OCI-LY7 (cell line): Measurements from ENCODE around the gene PCAT6. TPM values are rescaled to one million over a fixed set of nuclear protein-coding genes. Genes with fewer than 3 reads are reported as not detected.

ENCODE experiments used
- BruUV-seq: library from RNA; stranded (reverse); fragments of 400-500 nt; replicated peaks from 2 replicates; lab custom pipeline; 2021; lab: Mats Ljungman, UMichigan
- CTCF ChIA-PET: fragments of 300-600 bp; sonication (Branson Sonifier 250); formaldehyde crosslinking; loops from one replicate; lab custom pipeline; 2022; ENCODE audit warnings: antibody characterized with exemption; ENCODE audit not compliant: unreplicated experiment; lab: Charles Lee
- POLR2A ChIA-PET: fragments of 300-600 bp; sonication (Branson Sonifier 250); formaldehyde crosslinking; loops from one replicate; lab custom pipeline; 2022; ENCODE audit warnings: antibody characterized with exemption; lab: Charles Lee
- DNase-seq: peaks from one replicate; pipeline ENCODE4 v3.0.0-alpha.2; 2015; ENCODE audit warnings: low spot score
- H2AFZ ChIP-seq: fragments of 200-600 bp; sonication (generic), shearing (Covaris generic); 2 replicates; pipeline ENCODE4 v1.6.1; 2014; ENCODE audit warnings: mild to moderate bottlenecking, antibody characterized with exemption, low read length, moderate library complexity
- H3K27ac ChIP-seq: fragments of 200-600 bp; sonication (generic); 2 replicates; pipeline ENCODE4 v1.5.1; 2014; ENCODE audit warnings: mixed run types, low read depth, mild to moderate bottlenecking, moderate library complexity, low read length, inconsistent platforms; ENCODE audit not compliant: poor library complexity, severe bottlenecking
- H3K36me3 ChIP-seq: fragments of 200-600 bp; sonication (generic); 2 replicates; pipeline ENCODE4 v1.6.1; 2014; ENCODE audit warnings: mild to moderate bottlenecking, antibody characterized with exemption, low read length, moderate library complexity, mixed read lengths; ENCODE audit not compliant: insufficient read depth
- H3K4me1 ChIP-seq: fragments of 200-600 bp; sonication (generic); 2 replicates; pipeline ENCODE4 v1.5.1; 2014; ENCODE audit warnings: mild to moderate bottlenecking, low read length; ENCODE audit not compliant: insufficient read depth, poor library complexity, severe bottlenecking
- H3K4me2 ChIP-seq: fragments of 200-600 bp; sonication (generic); 2 replicates; pipeline ENCODE4 v1.6.1; 2014; ENCODE audit warnings: mild to moderate bottlenecking, low read length
- H3K4me3 ChIP-seq: fragments of 200-600 bp; sonication (generic); 2 replicates; pipeline ENCODE4 v1.5.1; 2014; ENCODE audit warnings: mild to moderate bottlenecking, low read depth, low read length; ENCODE audit not compliant: poor library complexity, severe bottlenecking
- H3K79me2 ChIP-seq: fragments of 200-600 bp; sonication (generic); 2 replicates; pipeline ENCODE4 v1.6.1; 2016; ENCODE audit warnings: low read depth, mild to moderate bottlenecking, low read length, moderate library complexity, mixed read lengths; ENCODE audit not compliant: insufficient read depth
- H3K9me2 ChIP-seq: fragments of 200-600 bp; sonication (generic); 2 replicates; pipeline ENCODE4 v1.6.1; 2016; ENCODE audit warnings: mild to moderate bottlenecking, low read length, mixed read lengths; ENCODE audit not compliant: insufficient read depth
- H3K9me3 ChIP-seq: fragments of 200-600 bp; sonication (generic); 2 replicates; pipeline ENCODE4 v1.6.1; 2014; ENCODE audit warnings: mild to moderate bottlenecking, mixed run types, low read length, mixed read lengths
- H4K20me1 ChIP-seq: fragments of 200-600 bp; sonication (generic); 2 replicates; pipeline ENCODE4 v1.6.1; 2014; ENCODE audit warnings: mild to moderate bottlenecking, antibody characterized with exemption, low read length, moderate library complexity, mixed read lengths; ENCODE audit not compliant: insufficient read depth
- EZH2phosphoT487 ChIP-seq: fragments of 200-600 bp; sonication (generic); IDR thresholded peaks from 2 replicates; pipeline ENCODE4 v1.6.1; 2018; ENCODE audit warnings: low read depth, borderline replicate concordance, mild to moderate bottlenecking, mixed run types, antibody characterized with exemption, low read length, moderate library complexity, mixed read lengths
- intact Hi-C: fragments of 100-400 bp; cut with micrococcal nuclease; formaldehyde crosslinking; loops from one replicate; pipeline ENCODE4 v1.10.0; 2022; ENCODE audit not compliant: unreplicated experiment
- total RNA-seq, 2 experiments: library from RNA; depleted of rRNA in 1 of 2; stranded (reverse); fragments of >200 nt in 1 of 2; shearing (Covaris generic) in 1 of 2; gene quantifications; 2 replicates each; pipeline ENCODE4 v1.2.3, GENCODE V29; 2014 to 2022
- TF ChIP-seq, protein P1 (sequence below): fragments of 200-600 bp; sonication (generic); conservative IDR thresholded peaks from 2 replicates; pipeline ENCODE4 v1.5.1; 2014; ENCODE audit warnings: mild to moderate bottlenecking, antibody characterized with exemption, low read length, moderate library complexity, mixed read lengths

PCAT6 gene
- total RNA-seq, 2 experiments from 2014 or later: not detected

DNA sequence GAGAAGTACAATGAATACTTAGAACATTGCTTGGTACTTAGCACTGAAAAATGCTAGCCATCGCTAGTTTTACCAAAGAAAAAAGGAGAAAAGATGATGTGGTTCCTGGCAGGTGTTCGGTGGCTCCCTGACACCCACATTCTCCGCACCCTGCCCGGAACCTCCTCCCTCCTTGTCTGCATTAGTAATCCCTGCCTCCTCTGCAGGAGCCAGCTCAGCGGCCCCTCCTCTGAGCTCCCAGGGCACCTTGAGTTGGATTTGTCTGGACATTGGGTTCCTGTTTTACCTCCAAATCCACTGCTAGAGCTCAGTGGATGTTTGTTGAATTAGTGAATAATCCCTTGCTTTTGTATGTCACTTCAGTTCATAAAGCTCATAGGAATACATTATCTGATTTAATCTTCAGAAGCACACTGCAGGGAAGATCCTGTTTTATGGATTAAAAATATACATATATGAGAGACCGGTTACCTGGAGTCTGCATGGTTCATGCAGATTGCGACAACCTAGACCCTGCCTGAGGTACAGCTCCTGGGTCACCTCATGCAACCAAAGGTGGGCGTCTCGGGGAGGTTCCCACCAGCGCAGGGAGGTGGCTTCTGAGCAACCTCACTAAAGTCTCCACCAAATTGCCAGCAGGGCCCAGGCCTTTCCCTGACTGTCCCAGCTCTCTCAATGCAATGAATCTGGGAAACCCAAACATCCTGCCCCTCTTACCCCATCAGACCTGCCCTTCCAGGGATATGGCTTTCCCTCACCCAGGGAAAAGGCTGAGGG is 24.2 kb downstream of the PCAT6 start:
- H3K9me2 ChIP-seq: no peaks in the 10 kb centered on the region
- DNase-seq: no peak
- H3K4me3 ChIP-seq: no peak overlapping the region
- H2AFZ ChIP-seq: no peak overlapping the region
- no peak overlapping the region for H3K4me2 ChIP-seq
- intact Hi-C loops: no loop called here
- no peaks in the 10 kb centered on the region for H3K79me2 ChIP-seq
- CTCF ChIA-PET: interaction anchor here (0.6 kb wide), 2 partner anchors 10 to 101 kb away, joined by 3 read pairs; no protein-coding TSS in a partner anchor
- no peaks in the 10 kb centered on the region for H3K4me1 ChIP-seq
- H3K27ac ChIP-seq: no peak overlapping the region
- no peaks in the 10 kb centered on the region for H4K20me1 ChIP-seq
- no TSS peak for BruUV-seq
- H3K9me3 ChIP-seq: no peaks in the 10 kb centered on the region
- no peak for TF ChIP-seq EZH2phosphoT487
- TF ChIP-seq, protein P1, sequence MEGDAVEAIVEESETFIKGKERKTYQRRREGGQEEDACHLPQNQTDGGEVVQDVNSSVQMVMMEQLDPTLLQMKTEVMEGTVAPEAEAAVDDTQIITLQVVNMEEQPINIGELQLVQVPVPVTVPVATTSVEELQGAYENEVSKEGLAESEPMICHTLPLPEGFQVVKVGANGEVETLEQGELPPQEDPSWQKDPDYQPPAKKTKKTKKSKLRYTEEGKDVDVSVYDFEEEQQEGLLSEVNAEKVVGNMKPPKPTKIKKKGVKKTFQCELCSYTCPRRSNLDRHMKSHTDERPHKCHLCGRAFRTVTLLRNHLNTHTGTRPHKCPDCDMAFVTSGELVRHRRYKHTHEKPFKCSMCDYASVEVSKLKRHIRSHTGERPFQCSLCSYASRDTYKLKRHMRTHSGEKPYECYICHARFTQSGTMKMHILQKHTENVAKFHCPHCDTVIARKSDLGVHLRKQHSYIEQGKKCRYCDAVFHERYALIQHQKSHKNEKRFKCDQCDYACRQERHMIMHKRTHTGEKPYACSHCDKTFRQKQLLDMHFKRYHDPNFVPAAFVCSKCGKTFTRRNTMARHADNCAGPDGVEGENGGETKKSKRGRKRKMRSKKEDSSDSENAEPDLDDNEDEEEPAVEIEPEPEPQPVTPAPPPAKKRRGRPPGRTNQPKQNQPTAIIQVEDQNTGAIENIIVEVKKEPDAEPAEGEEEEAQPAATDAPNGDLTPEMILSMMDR: no peak
- POLR2A ChIA-PET: interaction anchor here (0.6 kb wide), 1 partner anchor 147 kb away, joined by 3 read pairs; no protein-coding TSS in a partner anchor
- no peaks in the 10 kb centered on the region for H3K36me3 ChIP-seq

DNA sequence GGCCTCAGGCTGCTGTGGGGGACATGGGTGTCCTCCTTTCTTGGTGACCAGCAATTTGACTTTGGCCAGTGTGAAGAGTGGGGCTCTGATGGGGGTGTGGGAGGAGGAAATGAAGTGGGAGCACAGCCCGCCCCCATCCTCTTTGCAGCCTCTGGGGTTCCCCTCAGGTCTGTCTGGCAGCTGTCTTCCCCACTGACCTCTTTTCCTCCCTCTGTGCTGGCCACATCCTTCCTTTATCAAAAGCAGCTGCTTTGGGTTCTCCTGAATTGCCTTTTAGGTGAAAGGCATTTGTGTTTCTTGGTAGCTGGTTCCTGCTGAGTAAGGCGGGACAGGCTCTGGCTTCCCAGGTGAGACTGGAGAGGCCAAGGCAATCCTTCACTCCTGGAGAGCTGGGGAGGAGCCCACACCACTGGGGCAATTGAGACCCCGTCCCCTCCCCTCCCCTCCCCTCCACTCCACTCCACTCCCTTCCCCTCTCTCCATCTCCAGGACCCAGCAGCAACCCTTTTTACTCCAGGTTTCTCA is 24.9 kb downstream of the PCAT6 start:
- no TSS peak for BruUV-seq
- CTCF ChIA-PET: no interaction called here

More for the DNA sequence above, 24.9 kb downstream of the PCAT6 start:
- POLR2A ChIA-PET: no interaction called here
- Histone ChIP-seq H3K4me2 (no peak overlapping the region), H3K4me3 (no peak overlapping the region), H3K9me2 (no peaks in the 10 kb centered on the region), H3K36me3 (no peaks in the 10 kb centered on the region), H4K20me1 (no peaks in the 10 kb centered on the region), H2AFZ (no peak overlapping the region), H3K79me2 (no peaks in the 10 kb centered on the region), H3K4me1 (no peaks in the 10 kb centered on the region), H3K9me3 (no peaks in the 10 kb centered on the region), H3K27ac (no peak overlapping the region)
- intact Hi-C loops: no loop called here
- DNase-seq: no peak
- no peak for TF ChIP-seq EZH2phosphoT487
- TF ChIP-seq, protein P1: no peak
